A673 (cell line): ENCODE data around the gene TBC1D9.

Experiments used
- CTCF ChIP-seq: fragments of 300-800, 200-600 bp; sonication (generic); conservative IDR thresholded peaks from 2 replicates; pipeline ENCODE4 v1.5.1; 2017; ENCODE audit warnings: low read depth, mild to moderate bottlenecking, antibody characterized with exemption, low read length, moderate library complexity, mixed read lengths
- EZH2 ChIP-seq: fragments of 200-600 bp; sonication (generic); IDR thresholded peaks from 2 replicates; pipeline ENCODE4 v1.6.1; 2017; ENCODE audit warnings: borderline replicate concordance, low read depth, mild to moderate bottlenecking, mixed read lengths, antibody characterized with exemption, low read length; ENCODE audit not compliant: poor library complexity, severe bottlenecking

- TF ChIP-seq CTCF (no peak), EZH2 (no peak)
These were observed 171.7 kb downstream of the TBC1D9 start for GRCh38 chr4:140584439-140584838.
